Measurements from ENCODE around the gene TATDN2. TPM values are rescaled to one million over a fixed set of nuclear protein-coding genes. Genes with fewer than 3 reads are reported as not detected.

TATDN2 gene
- total and polyA plus RNA-seq, 2 experiments from 2014 or later: 9.3 to 22.6 TPM

DNA sequence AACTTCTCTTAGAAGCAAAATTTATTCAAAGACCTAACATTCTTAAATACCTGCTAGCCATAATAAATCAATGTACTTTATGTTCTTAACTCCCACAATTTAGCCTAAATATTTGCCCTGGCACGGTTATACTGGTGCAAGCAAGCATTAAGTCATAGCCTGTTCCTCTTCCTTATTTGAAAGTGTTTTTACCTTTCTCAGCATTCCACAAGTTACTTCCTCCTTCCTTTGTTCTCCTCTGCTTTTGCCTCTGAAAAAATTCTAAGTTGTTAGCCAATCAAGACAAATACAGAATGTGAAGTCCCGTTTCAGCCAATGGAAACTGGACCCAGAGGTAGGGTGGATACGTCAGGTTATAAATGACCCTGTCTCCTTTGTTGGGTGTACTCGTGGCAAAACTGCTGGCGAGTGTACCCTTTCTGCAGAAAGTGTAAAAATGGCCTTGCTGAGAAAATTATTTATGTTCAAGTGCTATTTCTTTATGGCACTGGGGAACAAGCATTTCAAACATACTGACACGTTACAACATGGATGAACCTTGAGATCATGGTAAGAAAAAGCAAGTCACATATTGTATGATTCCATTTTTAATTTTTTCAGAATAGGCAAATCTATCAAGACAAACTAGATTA lies 3.1 kb upstream of the TATDN2 start:
- no peak overlapping the region for H2AFZ ChIP-seq
- no peak for DNase-seq (ENCODE audit: low spot score)
- peaks cover 10% of the 10 kb centered on the region for H3K79me2 ChIP-seq
- H3K4me3 ChIP-seq: no peak overlapping the region
- no peaks in the 10 kb centered on the region for H3K9me2 ChIP-seq (replicated peaks; ENCODE audit: insufficient read depth)
- no peaks in the 10 kb centered on the region for H3K9me3 ChIP-seq (ENCODE audit: low read depth)
- no peak overlapping the region for H3K4me2 ChIP-seq
- no peak overlapping the region for H3K27ac ChIP-seq
- TF ChIP-seq, protein P1, sequence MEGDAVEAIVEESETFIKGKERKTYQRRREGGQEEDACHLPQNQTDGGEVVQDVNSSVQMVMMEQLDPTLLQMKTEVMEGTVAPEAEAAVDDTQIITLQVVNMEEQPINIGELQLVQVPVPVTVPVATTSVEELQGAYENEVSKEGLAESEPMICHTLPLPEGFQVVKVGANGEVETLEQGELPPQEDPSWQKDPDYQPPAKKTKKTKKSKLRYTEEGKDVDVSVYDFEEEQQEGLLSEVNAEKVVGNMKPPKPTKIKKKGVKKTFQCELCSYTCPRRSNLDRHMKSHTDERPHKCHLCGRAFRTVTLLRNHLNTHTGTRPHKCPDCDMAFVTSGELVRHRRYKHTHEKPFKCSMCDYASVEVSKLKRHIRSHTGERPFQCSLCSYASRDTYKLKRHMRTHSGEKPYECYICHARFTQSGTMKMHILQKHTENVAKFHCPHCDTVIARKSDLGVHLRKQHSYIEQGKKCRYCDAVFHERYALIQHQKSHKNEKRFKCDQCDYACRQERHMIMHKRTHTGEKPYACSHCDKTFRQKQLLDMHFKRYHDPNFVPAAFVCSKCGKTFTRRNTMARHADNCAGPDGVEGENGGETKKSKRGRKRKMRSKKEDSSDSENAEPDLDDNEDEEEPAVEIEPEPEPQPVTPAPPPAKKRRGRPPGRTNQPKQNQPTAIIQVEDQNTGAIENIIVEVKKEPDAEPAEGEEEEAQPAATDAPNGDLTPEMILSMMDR (IDR thresholded peaks at IDR 0.05; ENCODE audit: poor library complexity): no peak
- TF ChIP-seq EZH2phosphoT487 (IDR thresholded peaks at IDR 0.05; ENCODE audit: low read depth, severe bottlenecking, unreplicated experiment): no peak
- no peak for TF ChIP-seq EZH2 (IDR thresholded peaks at IDR 0.05; ENCODE audit: borderline replicate concordance)
- 81% methylated on average over 6 of the region's 6 CpGs for WGBS (ENCODE audit: low lambda C conversion rate, missing lambda C conversion rate)
- H4K20me1 ChIP-seq (ENCODE audit: insufficient read depth, poor library complexity, severe bottlenecking): peaks cover 3% of the 10 kb centered on the region
- H3K36me3 ChIP-seq (replicated peaks; ENCODE audit: insufficient read depth, low read depth): no peaks in the 10 kb centered on the region
- no peaks in the 10 kb centered on the region for H3K27me3 ChIP-seq
- peaks cover 1% of the 10 kb centered on the region for H3K4me1 ChIP-seq (ENCODE audit: insufficient read depth)

DNA sequence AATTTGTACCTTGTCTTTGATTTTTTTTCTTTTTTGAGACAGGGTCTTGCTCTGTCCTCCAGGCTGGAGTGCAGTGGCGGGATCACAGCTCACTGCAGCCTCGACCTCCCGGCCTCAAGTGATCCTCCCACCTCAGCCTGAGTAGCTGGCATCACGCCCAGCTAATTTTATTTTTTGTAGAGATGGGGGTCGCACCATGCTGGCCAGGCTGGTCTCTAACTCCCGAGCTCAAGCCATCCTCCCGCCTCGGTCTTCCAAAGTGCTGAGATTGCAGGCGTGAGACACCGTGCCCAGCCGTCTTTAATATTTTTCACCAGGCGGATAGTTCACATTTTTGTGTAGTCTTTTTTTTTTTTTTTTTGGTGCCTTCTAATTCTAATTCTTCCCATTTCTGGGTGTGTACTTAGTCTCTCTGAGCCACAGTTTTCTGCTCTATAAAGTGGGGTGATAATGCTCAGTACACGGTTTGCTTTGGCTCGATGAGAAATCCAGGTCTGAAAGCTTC lies 528 bp upstream of the TATDN2 start:
- peak overlapping the region; percentile 8 for H2AFZ ChIP-seq
- peak overlapping the region; percentile 1 for H3K27ac ChIP-seq
- H3K79me2 ChIP-seq: peaks cover 35% of the 10 kb centered on the region
- 62% methylated on average over 14 of the region's 14 CpGs for WGBS (ENCODE audit: low lambda C conversion rate, missing lambda C conversion rate)
- no peak for TF ChIP-seq EZH2 (IDR thresholded peaks at IDR 0.05; ENCODE audit: borderline replicate concordance)
- H3K9me2 ChIP-seq (replicated peaks; ENCODE audit: insufficient read depth): no peaks in the 10 kb centered on the region
- no peak for DNase-seq (ENCODE audit: low spot score)
- H3K4me1 ChIP-seq (ENCODE audit: insufficient read depth): peaks cover 9% of the 10 kb centered on the region
- H4K20me1 ChIP-seq (ENCODE audit: insufficient read depth, poor library complexity, severe bottlenecking): peaks cover 13% of the 10 kb centered on the region
- no peak overlapping the region for H3K4me3 ChIP-seq
- no peaks in the 10 kb centered on the region for H3K27me3 ChIP-seq
- H3K4me2 ChIP-seq: peak overlapping the region; percentile 98
- no peaks in the 10 kb centered on the region for H3K9me3 ChIP-seq (ENCODE audit: low read depth)
- H3K36me3 ChIP-seq (replicated peaks; ENCODE audit: insufficient read depth, low read depth): no peaks in the 10 kb centered on the region

DNA sequence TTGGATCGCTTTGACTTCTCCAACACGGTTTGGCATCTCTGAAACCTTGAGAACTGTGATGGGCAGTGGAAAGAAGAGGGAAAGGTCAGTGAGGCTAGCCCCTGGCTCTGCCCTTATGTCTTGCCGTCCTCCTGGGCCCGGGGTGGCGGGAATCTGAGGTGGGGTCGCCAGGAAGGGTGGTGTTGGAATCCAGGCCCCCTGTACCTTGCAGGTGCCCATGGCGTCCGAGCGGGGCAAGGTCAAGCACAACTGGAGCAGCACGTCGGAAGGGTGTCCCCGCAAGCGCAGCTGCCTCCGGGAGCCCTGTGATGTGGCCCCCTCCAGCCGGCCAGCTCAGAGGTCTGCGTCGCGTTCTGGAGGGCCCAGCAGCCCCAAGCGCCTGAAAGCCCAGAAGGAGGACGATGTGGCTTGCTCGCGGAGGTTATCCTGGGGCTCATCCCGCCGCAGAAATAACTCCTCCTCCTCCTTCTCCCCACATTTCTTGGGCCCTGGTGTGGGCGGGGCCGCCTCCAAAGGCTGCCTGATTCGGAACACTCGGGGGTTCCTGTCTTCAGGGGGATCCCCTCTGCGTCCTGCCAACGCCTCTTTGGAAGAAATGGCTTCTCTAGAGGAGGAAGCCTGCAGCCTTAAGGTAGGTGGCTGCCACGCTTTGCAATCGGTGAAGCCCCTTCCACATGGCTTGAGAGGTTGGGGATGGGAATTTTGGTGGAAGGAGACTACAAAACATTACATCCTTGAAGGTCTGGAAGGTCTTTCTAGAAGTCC lies 907 bp downstream of the TATDN2 start:
- Histone ChIP-seq H3K27ac (peak overlapping the region; percentile 82), H3K4me1 (ENCODE audit: insufficient read depth) (peaks cover 9% of the 10 kb centered on the region), H2AFZ (peak overlapping the region; percentile 86), H3K4me3 (peak overlapping the region; percentile 71), H3K27me3 (no peaks in the 10 kb centered on the region), H4K20me1 (ENCODE audit: insufficient read depth, poor library complexity, severe bottlenecking) (peaks cover 13% of the 10 kb centered on the region), H3K79me2 (peaks cover 49% of the 10 kb centered on the region), H3K9me3 (ENCODE audit: low read depth) (no peaks in the 10 kb centered on the region), H3K36me3 (replicated peaks; ENCODE audit: insufficient read depth, low read depth) (no peaks in the 10 kb centered on the region), H3K4me2 (peak overlapping the region; percentile 98), H3K9me2 (replicated peaks; ENCODE audit: insufficient read depth) (no peaks in the 10 kb centered on the region)
- 4% methylated on average over 32 of the region's 32 CpGs for WGBS (ENCODE audit: low lambda C conversion rate, missing lambda C conversion rate)
- TF ChIP-seq, protein P1 (IDR thresholded peaks at IDR 0.05; ENCODE audit: poor library complexity): no peak
- peak; percentile 52 for DNase-seq (ENCODE audit: low spot score)

DNA sequence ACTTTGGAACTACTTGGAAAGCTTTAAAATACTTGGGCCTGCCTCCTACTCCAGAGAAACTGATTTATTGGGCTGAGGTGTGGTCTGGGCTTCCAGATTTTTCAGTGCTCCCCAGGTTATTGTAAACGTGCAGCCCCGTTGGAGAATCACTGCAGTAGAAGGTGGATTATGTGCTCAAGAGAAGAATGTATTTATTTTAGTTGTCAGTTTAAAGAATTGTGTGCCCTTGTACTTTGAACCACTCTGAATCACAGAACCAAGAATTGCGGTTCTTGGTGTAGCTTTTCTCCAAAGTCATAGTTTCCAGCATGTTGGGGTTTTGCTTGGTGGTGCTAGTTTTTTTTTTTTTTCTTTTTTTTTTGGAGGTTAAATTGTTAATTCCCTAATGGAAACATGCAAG lies 1.6 kb downstream of the TATDN2 start:
- H3K9me3 ChIP-seq (ENCODE audit: low read depth): no peaks in the 10 kb centered on the region
- H3K79me2 ChIP-seq: peaks cover 56% of the 10 kb centered on the region
- peak overlapping the region; percentile 98 for H3K4me2 ChIP-seq
- H2AFZ ChIP-seq: no peak overlapping the region
- no peaks in the 10 kb centered on the region for H3K9me2 ChIP-seq (replicated peaks; ENCODE audit: insufficient read depth)
- H3K27me3 ChIP-seq: no peaks in the 10 kb centered on the region
- no peaks in the 10 kb centered on the region for H3K36me3 ChIP-seq (replicated peaks; ENCODE audit: insufficient read depth, low read depth)
- TF ChIP-seq EZH2 (IDR thresholded peaks at IDR 0.05; ENCODE audit: borderline replicate concordance) (no peak), EZH2phosphoT487 (IDR thresholded peaks at IDR 0.05; ENCODE audit: low read depth, severe bottlenecking, unreplicated experiment) (no peak)
- TF ChIP-seq, protein P1 (IDR thresholded peaks at IDR 0.05; ENCODE audit: poor library complexity): no peak
- peak overlapping the region; percentile 82 for H3K27ac ChIP-seq
- H4K20me1 ChIP-seq (ENCODE audit: insufficient read depth, poor library complexity, severe bottlenecking): peaks cover 16% of the 10 kb centered on the region
- peak overlapping the region; percentile 71 for H3K4me3 ChIP-seq
- 15% methylated on average over 3 of the region's 3 CpGs for WGBS (ENCODE audit: low lambda C conversion rate, missing lambda C conversion rate)
- DNase-seq (ENCODE audit: low spot score): no peak
- H3K4me1 ChIP-seq (ENCODE audit: insufficient read depth): peaks cover 9% of the 10 kb centered on the region
